ENCODE results near the gene DEFB132.

The DEFB132 gene

DNA sequence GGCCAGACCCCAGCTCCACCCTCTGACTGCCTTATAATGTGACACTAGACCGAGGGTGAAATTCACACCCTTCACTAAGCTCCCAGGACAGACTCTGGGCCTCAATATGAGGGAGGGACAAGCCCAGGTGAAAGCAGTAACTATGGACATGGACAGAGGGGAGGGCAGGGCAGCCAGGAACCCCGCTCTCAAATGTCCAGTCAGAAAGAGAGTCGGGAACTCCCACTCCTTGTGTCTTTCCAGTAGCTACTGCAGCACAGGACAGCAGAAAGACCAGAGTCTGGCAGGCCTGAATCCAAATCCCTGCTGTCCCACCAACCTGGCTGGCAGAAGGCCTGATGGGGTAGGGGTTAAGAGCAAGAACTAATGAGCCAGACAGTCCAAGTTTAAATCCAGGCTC, 26.6 kb downstream of the DEFB132 start:
- Histone ChIP-seq H3K4me1 (no peaks in the 10 kb centered on the region), H3K27me3 (ENCODE audit: control insufficient read depth, insufficient read depth, low read length) (no peaks in the 10 kb centered on the region), H3K27ac (no peak overlapping the region), H3K4me2 (ENCODE audit: low read length) (no peak overlapping the region), H3K79me2 (peaks cover 3% of the 10 kb centered on the region), H3K9ac (no peak overlapping the region), H3K36me3 (ENCODE audit: control insufficient read depth, insufficient read depth, low read length) (no peaks in the 10 kb centered on the region), H3K4me3 (ENCODE audit: low read depth, low read length) (no peak overlapping the region), H2AFZ (no peak overlapping the region), H3K9me3 (ENCODE audit: control insufficient read depth, low read length) (no peaks in the 10 kb centered on the region)
- TF ChIP-seq, protein P1, sequence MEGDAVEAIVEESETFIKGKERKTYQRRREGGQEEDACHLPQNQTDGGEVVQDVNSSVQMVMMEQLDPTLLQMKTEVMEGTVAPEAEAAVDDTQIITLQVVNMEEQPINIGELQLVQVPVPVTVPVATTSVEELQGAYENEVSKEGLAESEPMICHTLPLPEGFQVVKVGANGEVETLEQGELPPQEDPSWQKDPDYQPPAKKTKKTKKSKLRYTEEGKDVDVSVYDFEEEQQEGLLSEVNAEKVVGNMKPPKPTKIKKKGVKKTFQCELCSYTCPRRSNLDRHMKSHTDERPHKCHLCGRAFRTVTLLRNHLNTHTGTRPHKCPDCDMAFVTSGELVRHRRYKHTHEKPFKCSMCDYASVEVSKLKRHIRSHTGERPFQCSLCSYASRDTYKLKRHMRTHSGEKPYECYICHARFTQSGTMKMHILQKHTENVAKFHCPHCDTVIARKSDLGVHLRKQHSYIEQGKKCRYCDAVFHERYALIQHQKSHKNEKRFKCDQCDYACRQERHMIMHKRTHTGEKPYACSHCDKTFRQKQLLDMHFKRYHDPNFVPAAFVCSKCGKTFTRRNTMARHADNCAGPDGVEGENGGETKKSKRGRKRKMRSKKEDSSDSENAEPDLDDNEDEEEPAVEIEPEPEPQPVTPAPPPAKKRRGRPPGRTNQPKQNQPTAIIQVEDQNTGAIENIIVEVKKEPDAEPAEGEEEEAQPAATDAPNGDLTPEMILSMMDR (IDR thresholded peaks at IDR 0.05): no peak

GRCh38 chr20:286508-286907, 29.0 kb downstream of the DEFB132 start:
- Histone ChIP-seq H3K9ac (no peak overlapping the region), H2AFZ (no peak overlapping the region), H3K27me3 (ENCODE audit: control insufficient read depth, insufficient read depth, low read length) (no peaks in the 10 kb centered on the region), H3K4me3 (ENCODE audit: low read depth, low read length) (no peak overlapping the region), H3K4me2 (ENCODE audit: low read length) (no peak overlapping the region), H3K4me1 (no peaks in the 10 kb centered on the region), H3K79me2 (peaks cover 3% of the 10 kb centered on the region), H3K9me3 (ENCODE audit: control insufficient read depth, low read length) (no peaks in the 10 kb centered on the region), H3K27ac (no peak overlapping the region), H3K36me3 (ENCODE audit: control insufficient read depth, insufficient read depth, low read length) (no peaks in the 10 kb centered on the region)
- TF ChIP-seq, protein P1 (IDR thresholded peaks at IDR 0.05): no peak

DNA sequence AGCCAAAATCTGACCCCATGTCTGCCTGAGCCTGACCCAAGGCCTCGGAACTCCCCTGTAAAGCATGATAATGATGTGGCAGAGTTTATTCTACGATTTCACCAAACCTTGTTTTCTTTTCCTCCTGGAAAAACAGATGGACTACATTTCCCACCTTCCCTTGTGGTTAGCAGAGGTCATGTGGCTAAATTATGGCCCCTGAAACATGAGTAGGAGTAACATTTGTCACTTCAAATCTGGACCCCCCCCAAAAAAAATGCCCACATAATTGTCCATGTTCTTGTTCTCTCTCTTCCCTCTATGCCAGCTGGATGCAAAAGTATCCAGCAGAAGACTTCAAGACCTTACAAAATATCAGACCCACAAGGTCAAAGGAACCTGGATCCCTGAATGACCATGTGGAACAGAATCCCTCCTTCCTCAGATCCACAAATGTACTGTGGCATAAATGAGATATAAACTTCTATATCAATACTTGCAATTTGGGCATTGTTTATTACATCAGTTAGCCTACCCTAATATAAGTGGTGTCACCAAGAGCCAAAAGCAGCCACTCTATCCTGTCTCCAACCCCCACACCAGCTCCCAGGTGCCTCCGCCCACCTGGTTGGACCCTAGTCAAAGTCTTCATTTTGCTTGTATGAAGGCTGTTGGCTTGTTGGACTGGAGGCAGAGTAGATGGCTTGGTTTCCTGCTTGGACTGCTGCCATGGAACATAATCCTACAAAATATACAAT, 31.6 kb downstream of the DEFB132 start:
- no peak overlapping the region for H3K27ac ChIP-seq
- no peak overlapping the region for H3K9ac ChIP-seq
- H3K4me3 ChIP-seq (ENCODE audit: low read depth, low read length): peak overlapping the region; percentile 90

GRCh38 chr20:289693-290083, 32.2 kb downstream of the DEFB132 start:
- no peaks in the 10 kb centered on the region for H3K36me3 ChIP-seq (ENCODE audit: control insufficient read depth, insufficient read depth, low read length)
- TF ChIP-seq, protein P1 (IDR thresholded peaks at IDR 0.05): no peak
- H3K9ac ChIP-seq: no peak overlapping the region
- no peaks in the 10 kb centered on the region for H3K79me2 ChIP-seq
- peak overlapping the region; percentile 68 for H3K27ac ChIP-seq
- H3K4me1 ChIP-seq: no peaks in the 10 kb centered on the region
- no peaks in the 10 kb centered on the region for H3K27me3 ChIP-seq (ENCODE audit: control insufficient read depth, insufficient read depth, low read length)
- peak overlapping the region; percentile 92 for H2AFZ ChIP-seq
- H3K4me3 ChIP-seq (ENCODE audit: low read depth, low read length): peak overlapping the region; percentile 90
- no peaks in the 10 kb centered on the region for H3K9me3 ChIP-seq (ENCODE audit: control insufficient read depth, low read length)
- peak overlapping the region; percentile 97 for H3K4me2 ChIP-seq (ENCODE audit: low read length)

More for the DNA sequence above, 31.6 kb downstream of the DEFB132 start:
- Histone ChIP-seq H3K4me1 (no peaks in the 10 kb centered on the region), H3K4me2 (ENCODE audit: low read length) (no peak overlapping the region), H3K36me3 (ENCODE audit: control insufficient read depth, insufficient read depth, low read length) (no peaks in the 10 kb centered on the region), H2AFZ (no peak overlapping the region), H3K27me3 (ENCODE audit: control insufficient read depth, insufficient read depth, low read length) (no peaks in the 10 kb centered on the region), H3K9me3 (ENCODE audit: control insufficient read depth, low read length) (no peaks in the 10 kb centered on the region), H3K79me2 (peaks cover 3% of the 10 kb centered on the region)
- TF ChIP-seq, protein P1 (IDR thresholded peaks at IDR 0.05): no peak

Measured in parathyroid adenoma (tissue), 2 donors.